NCI-H748 treated with DMSO at 0.1 percent for 48 hours (cell line): Measurements from ENCODE around the gene RMRP.
"Not testable (repeated sequence)": the region's sequence is repeated elsewhere in the genome, so short reads cannot be mapped to it uniquely, and the experiment has no call there.

ENCODE experiments used
- DNase-seq: peaks from one replicate; lab custom pipeline; 2025; lab: John Stamatoyannopoulos, UW

RMRP gene

GRCh38 chr9:35641478-35641877 lies 16.3 kb downstream of the RMRP start:
- not testable (repeated sequence) for DNase-seq

DNA sequence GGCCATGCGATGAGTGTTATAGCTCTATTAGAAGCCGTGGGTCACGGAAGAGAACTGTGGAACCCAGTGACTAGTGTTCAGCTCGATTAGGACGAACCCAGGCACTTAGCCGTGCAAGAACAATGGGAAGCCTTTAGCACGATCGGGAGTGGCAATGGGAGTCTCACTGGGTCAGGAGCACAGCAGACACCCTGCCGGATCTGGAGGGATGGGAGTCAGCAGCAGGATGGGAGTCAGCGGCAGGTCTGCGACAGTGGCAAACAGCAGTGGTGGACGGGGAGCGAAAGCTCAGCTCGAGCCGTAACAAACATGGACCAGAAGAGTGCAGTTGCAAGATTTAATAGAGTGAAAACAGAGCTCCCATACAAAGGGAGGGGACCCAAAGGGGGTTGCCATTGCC lies 17.4 kb downstream of the RMRP start:
- DNase-seq = not testable (repeated sequence)

DNA sequence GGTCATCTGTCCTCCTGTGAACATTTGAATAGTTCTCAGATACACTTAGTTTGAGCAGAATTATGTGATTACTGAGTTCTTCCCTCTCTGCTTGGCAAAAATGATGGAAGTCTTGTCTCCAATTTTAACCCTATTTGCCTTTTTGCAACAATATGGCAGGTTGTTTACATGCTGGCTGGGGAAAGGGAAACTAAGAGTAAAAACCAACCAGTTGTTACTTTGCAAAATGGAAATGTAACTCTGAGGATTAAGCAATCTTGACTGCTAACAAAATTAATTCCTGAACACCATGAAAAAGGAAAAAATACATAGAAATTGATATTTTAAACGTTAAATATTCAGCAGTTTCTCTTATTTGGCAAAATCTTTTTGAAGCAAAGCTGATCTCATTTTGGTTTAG lies 18.2 kb downstream of the RMRP start:
- DNase-seq = no peak

- DNase-seq = not testable (repeated sequence)
These were observed 18.6 kb downstream of the RMRP start for GRCh38 chr9:35639225-35639624.

GRCh38 chr9:35638751-35639150 lies 19.1 kb downstream of the RMRP start:
- DNase-seq = not testable (repeated sequence)

- not testable (repeated sequence) for DNase-seq
These were observed 20.3 kb downstream of the RMRP start for GRCh38 chr9:35637427-35637955.

GRCh38 chr9:35636877-35637246 lies 21.0 kb downstream of the RMRP start:
- not testable (repeated sequence) for DNase-seq

- DNase-seq = no peak
These were observed 21.5 kb downstream of the RMRP start for GRCh38 chr9:35636135-35636876.

- DNase-seq = no peak
These were observed 22.1 kb downstream of the RMRP start for GRCh38 chr9:35635730-35636129.

GRCh38 chr9:35629597-35629996 lies 28.2 kb downstream of the RMRP start:
- no peak for DNase-seq

GRCh38 chr9:35628389-35628991 lies 29.3 kb downstream of the RMRP start:
- DNase-seq = no peak

DNA sequence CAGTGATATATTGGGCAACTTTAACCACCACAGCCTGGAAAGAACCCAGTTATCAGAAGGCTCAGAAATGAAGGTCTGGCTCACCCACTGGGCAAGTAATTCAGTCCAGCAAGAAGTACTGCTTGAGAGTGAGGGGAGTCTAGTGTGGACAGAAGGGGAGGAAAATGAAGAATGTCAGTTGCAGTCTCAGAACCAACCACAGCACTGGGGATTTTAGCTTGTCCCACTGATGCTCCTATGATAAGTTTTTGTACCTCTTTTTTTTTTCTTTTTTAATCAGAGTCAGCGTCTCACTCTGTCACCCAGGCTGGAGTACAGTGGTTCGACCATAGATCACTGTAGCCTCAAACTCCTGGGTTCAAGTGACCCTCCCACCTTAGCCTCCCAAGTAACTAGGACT lies 30.2 kb downstream of the RMRP start:
- DNase-seq = no peak

- DNase-seq = no peak
These were observed 38.0 kb downstream of the RMRP start for GRCh38 chr9:35619800-35620158.

DNA sequence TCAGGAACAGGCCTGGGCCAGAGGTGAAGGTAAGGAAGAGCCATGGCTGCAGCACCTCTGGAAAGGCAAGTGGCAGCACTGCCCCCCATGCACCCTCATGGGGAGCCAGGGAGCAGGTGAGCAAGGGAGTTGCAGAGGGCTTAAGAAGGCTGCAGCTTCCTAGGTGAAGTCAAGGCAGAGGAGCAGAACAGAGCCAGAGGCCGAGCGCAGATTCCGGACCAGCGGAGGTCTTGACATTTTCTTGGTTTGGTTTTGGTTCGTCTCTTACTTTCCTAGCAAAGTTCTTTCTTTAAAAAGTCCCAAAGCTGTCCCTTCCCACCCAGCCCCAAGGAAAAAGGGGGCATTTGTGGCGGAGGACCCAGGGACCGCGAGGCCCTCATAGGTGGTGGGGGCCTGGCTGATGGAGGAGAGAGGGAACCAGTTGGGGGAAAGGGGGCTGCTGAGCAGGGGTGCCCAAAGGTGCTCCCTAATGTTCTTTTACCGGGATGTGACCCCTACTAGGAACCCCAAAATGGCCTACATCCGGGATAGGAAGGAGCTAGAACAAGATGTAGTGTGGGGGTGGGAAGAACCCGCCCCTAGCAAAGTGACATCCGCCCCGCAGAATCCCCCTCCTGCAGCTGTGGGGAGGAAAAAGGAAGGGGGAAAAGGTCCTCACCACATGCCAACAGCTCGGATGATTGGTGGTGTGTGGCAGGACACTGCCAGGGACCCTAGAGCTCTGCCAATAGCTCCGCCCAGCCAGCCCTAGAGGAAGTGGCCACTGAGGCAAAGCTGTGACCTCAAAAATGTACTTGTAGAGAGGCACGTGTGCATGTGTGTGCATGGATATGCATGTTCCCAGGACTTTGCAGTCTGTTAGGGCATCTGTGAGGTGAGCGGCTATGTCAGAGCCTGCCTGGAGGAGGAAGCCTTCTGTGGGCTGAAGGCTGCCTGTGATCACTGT lies 38.7 kb downstream of the RMRP start:
- no peak for DNase-seq

DNA sequence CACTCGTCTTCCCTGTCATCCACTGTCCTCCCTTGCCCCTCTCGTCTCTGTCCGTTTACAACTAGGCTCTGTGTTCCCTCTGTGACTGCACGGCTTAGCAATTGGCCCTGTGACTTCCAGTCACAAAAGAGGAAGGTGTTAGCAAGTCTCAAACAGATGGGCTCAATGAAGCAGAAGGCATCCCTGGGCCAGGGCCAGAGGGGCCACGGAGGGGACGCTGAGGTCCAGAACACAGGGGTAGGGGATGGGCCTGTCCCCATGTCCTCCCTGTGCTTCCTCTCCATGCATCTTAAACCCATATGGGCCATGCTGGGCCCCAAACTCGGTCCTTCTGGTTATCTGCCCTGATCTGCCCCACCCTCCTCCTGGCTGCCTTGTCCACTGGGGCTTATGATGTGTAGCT lies 39.5 kb downstream of the RMRP start, which contains the start of gene CD72:
TSS of gene CD72 (minus strand) at position 89 of the 403 bp plus-strand sequence. CDS start 110 bp downstream, outside the sequence.
- DNase-seq = no peak

DNA sequence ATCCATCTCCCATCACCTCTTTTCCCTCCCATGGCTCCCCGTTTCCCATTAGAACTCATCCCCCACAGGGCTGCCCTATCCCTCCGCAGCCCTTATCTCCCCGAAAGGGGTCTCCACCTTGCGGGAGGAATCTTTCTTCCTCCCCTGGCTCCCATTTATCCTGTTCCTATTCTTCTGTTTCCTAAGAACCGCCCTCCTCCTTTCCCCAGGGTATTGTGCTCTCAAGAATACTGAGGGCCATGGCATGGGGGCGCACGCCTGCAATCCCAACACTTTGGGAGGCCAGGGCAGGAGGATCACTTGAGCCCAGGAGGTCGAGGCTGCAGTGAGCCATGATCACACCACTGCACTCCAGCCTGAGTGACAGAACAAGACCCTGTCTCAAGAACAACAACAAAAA lies 40.3 kb downstream of the RMRP start:
- DNase-seq = no peak

GRCh38 chr9:35616681-35617459 lies 40.9 kb downstream of the RMRP start:
- DNase-seq = peak; percentile 10

DNA sequence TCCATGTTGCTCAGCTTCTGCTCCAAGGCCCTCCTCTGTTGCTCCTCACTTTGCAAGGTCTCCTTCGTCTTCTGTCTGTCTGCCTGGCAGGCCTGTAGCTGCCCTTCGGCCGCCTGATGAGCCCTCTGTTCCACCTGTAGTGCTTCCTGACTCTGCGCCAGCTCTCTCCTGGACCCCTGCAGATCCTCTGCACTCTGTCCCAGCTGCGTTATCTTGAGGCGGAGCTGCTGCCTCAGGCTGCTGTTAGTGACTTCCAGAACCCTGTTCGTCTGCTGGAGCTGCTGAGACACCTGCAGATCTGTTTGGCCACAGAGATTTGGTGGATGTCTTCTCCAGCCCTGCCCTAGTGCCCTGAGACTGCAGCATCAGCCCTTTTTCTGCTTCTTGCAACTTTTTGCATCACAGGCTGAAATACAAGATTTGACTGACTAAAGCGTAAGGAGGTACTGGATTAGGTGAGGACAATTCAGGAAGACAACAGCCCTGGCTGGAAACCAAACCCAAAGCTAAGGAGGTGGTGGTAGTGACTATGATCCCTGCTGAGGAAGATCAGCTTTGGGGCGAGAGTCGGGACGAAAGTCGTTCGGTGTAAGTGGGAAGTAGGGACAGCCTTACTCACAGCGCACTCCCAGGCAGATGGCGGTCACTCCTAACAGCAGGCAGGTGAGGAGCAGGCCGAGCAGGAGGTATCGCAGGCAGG lies 41.7 kb downstream of the RMRP start:
- no peak for DNase-seq

DNA sequence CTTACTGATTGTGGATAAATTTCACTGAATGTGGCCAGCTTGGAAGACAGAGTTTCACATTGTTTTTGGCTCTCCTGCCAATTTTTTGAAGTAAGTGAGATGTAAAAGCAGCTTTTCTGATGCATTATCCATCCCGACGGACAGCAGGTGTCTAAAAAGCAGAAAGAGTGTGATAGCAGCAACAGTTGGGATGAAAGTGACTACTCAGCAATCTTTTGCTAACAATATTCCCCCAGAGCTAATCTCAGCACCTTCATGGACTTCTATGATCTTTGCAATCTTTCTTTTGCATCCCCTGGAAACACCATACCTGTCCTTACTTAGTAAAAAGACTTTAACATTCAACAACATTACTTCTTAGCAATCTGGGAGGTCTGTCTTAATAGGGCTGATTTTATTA lies 45.0 kb downstream of the RMRP start:
- no peak for DNase-seq

GRCh38 chr9:35612066-35612465 lies 45.8 kb downstream of the RMRP start:
- DNase-seq = not testable (repeated sequence)

- peak; percentile 7 for DNase-seq
These were observed 46.5 kb downstream of the RMRP start for GRCh38 chr9:35611230-35611797.
